Activated T-cell treated with anti-CD3 and anti-CD28 coated beads for 24 hours (primary cell): Measurements from ENCODE around the gene TUBB8.
"Not testable (repeated sequence)": the region's sequence is repeated elsewhere in the genome, so short reads cannot be mapped to it uniquely, and the experiment has no call there.

ENCODE experiments used
- DNase-seq: peaks from one replicate; pipeline ENCODE4 v3.0.0-alpha.2; 2020; ENCODE audit warnings: low read depth

Gene TUBB8

GRCh38 chr10:47864-48263, 1.2 kb downstream of the TUBB8 start:
- DNase-seq: not testable (repeated sequence)

- not testable (repeated sequence) for DNase-seq
Observed at GRCh38 chr10:13315-13635, 35.8 kb downstream of the TUBB8 start.

- DNase-seq: not testable (repeated sequence)
Observed at GRCh38 chr10:12444-13314, 36.4 kb downstream of the TUBB8 start.

GRCh38 chr10:11260-11659, 37.8 kb downstream of the TUBB8 start:
- not testable (repeated sequence) for DNase-seq

- not testable (repeated sequence) for DNase-seq
Observed at GRCh38 chr10:10261-10971, 38.7 kb downstream of the TUBB8 start.
